HG03060 (cell line): ENCODE data around the gene TOM1.

Experiments
- ATAC-seq: cut with Tn5 transposase; IDR thresholded peaks from one replicate; pipeline ENCODE4 v1.9.1; 2021; ENCODE audit warnings: low read depth, moderate number of reproducible peaks; ENCODE audit not compliant: unreplicated experiment

Gene TOM1

DNA sequence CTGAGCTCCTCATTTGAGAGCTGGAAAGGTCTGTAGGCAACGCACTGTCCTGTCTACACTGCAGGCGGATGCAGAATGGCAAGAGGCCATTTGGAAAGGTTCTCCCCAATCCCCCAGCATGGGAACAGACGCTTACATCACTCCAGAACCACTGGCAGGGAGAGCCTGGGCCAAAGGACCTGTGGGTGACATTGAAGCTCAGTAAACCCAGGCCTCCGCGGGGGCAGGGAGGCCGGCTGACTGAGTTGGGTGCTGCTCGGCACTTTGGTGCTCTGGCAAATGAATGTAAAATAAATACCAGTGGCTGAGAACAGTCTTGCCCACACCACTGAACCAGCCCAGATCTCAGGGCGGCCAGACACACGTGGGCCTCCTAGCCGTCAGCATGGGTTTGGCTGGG lies 22.4 kb downstream of the TOM1 start:
- ATAC-seq, result no peak

GRCh38 chr22:35322893-35323292 lies 23.2 kb downstream of the TOM1 start:
- ATAC-seq, result no peak

GRCh38 chr22:35323305-35323704 lies 23.6 kb downstream of the TOM1 start:
- ATAC-seq, result no peak

DNA sequence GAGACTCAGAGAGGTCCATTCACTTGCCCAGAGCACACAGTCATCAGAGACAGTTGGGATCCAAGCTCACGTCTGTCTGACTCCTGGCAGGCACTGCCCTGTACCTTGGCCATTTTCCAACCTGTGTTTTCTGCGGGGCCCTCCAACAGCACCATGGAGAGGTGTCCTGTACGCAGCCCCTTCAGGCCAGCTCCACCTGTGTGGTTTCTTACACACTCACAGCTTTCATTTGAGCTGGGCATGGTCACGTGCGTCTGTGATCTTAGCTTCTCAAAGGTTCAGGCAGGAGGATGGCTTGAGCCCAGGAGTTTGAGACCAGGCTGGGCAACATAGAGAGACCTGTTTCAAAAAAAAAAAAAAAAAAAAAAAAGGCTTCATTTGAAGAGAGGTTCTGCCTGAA lies 24.4 kb downstream of the TOM1 start:
- ATAC-seq, result no peak

- no peak for ATAC-seq
These were observed 25.1 kb downstream of the TOM1 start for GRCh38 chr22:35324762-35325161.

GRCh38 chr22:35325209-35325608 lies 25.5 kb downstream of the TOM1 start:
- no peak for ATAC-seq

DNA sequence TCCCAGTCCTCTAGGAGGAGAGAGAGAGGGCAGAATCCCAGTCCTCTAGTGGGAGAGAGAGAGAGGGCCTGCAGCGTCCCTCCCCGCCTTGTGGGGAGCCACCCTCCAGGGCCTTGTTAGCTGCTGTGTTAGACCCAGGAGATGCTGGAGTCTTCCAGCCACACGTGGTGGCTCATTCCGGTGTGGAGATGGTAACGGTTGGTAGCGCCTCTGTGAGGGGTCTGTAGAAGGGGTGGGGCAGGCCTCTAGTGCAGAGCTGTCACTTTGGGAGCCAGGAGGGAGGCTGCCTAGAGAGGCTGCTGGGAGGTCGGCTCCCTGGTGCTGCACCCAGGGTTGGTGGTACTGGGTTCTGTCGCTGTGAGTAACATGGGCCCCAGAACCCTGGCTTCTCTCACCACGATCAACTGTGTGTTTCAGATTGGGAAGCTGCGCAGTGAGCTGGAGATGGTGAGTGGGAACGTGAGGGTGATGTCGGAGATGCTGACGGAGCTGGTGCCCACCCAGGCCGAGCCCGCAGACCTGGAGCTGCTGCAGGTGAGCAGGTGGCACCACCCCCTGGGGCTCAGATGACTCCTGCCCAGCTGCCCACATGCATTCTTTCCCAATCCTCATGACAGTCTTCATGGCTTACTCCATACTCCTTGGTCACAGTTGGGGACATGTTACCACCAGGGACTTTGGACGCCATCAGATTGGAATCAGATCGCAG lies 27.3 kb downstream of the TOM1 start:
- ATAC-seq, result no peak

GRCh38 chr22:35327690-35328471 lies 28.2 kb downstream of the TOM1 start:
- ATAC-seq, result no peak

- no peak for ATAC-seq
These were observed 28.8 kb downstream of the TOM1 start for GRCh38 chr22:35328472-35328885.

GRCh38 chr22:35329114-35329847 lies 29.6 kb downstream of the TOM1 start:
- ATAC-seq, result no peak

DNA sequence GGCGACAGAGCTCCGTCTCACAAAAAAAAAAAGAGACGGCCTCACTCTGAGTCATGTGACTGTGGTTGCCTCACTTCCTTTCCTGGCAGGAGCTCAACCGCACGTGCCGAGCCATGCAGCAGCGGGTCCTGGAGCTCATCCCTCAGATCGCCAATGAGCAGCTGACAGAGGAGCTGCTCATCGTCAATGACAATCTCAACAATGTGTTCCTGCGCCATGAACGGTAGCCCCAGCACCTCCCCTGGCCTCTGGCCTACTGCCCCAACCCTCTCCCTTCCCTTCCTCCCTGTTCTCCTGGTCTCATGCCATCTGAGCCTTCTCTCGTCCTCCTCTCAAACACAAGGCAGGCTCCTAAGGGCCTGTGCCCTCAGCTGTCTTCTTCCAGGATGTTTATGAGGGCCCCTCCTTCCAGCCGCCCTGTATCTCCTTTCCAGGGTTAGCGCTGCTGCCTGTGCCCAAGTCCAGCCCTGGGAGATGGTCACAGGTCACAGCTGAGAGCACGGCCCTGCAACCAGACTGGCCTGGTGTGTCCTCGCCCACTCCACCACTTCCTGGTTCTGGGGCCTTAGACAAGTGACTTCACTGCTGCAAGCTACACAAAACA lies 30.7 kb downstream of the TOM1 start:
- ATAC-seq, result no peak

GRCh38 chr22:35332278-35332677 lies 32.6 kb downstream of the TOM1 start:
- ATAC-seq, result no peak

DNA sequence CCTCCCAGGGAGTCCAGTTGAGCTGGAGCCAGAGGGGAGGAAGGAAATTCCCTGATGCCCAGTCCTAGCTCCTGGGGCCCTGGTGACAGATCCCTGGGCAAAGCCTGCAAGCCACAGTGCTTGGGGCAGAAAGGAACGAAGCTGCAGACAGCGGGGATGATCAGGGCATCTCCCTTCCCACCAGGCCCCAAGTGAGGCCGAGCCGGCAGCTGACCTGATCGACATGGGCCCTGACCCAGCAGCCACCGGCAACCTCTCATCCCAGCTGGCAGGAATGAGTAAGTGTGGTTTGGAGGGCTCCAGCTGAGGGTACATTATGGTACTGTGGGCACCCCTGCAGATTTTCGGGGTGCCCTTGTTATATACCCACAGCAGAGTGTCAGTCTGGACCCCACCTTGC lies 33.5 kb downstream of the TOM1 start:
- ATAC-seq, result no peak

DNA sequence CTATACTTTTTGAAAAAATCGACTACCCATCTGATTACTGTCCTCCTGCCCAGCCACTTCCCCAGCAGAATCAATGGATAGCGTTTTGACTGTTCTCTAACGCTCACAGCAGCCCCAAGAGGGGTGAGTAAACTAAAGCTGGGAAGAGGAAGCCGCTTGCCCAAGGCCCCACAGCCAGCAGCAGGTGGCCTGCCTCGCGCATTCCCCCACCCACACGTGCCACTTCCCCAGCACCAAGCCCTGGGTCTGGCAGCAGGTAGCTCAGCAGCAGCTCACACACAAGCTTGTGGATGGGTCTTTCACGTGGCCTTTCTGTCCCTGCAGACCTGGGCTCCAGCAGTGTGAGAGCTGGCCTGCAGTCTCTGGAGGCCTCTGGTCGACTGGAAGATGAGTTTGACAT lies 34.3 kb downstream of the TOM1 start:
- no peak for ATAC-seq

GRCh38 chr22:35335468-35335867 lies 35.8 kb downstream of the TOM1 start:
- no peak for ATAC-seq

DNA sequence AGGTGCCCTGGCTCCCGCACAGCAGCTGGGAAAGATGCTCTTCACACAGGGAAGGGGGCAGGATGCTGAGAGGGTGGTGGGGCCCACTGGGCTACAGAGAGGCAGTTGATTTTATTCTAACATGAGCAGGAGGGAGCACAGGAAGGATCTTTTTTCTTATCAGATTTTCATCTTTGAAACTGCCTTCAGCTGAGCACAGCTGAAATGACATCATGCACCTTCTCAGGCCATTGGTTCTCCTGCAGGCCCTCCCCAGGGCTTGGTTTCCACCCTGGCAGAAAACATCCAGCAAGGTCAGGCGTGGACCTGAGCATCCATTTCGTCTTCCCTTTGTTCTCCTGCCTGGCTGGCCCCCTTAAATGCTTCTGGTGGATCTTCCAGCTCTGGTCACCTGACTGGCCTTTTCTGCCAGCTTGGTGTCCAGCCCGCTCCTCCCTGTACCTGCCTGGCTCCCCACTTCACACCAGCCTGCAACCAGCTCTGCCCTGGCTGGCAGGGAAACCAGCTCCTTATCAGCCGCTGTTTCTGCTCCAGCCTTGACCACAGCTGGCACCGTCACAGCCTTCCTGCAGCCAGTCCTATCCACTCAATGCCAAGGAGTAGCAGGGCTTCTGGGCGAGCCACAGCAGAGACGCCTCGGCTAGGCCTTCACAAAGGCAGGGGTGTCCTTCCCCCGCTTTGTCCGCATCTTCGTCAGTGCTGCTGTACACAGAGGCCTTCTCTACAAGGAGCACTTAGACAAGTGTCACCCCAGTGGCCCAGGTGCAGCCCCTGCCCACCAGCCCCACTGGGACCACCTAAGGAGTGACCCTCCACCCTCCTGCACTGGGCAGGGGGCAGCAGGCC lies 36.5 kb downstream of the TOM1 start:
- ATAC-seq, result no peak

GRCh38 chr22:35337932-35338331 lies 38.2 kb downstream of the TOM1 start:
- no peak for ATAC-seq

- no peak for ATAC-seq
These were observed 41.6 kb downstream of the TOM1 start for GRCh38 chr22:35341090-35341874.

DNA sequence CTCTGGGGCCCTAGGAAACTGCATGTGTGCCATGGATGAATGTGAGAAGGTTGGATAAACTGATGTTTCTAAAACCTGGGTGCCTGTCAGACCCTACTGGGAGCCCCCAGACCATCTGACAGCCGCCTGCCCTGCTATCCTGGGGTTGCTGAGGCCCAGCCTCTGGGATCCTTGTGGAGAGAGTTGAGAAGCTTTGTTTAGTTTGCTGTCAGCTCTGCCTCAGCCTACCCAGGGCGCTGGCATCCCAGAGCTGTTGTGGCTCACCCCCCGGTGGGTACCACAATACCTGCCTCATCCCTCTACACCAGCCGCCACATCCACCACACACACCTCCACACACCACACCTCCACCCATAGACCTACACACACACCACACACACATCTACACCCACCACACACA lies 42.7 kb downstream of the TOM1 start:
- no peak for ATAC-seq
